GM12874 (cell line): ENCODE measurements around the gene ASCC1.

Source experiments
- TF ChIP-seq, protein P1 (sequence below): IDR thresholded peaks from 2 replicates; pipeline ENCODE4 v1.5.1; 2011; ENCODE audit warnings: low read depth, mild to moderate bottlenecking, control low read depth, low read length, moderate library complexity; ENCODE audit not compliant: insufficient read depth

The ASCC1 gene

DNA sequence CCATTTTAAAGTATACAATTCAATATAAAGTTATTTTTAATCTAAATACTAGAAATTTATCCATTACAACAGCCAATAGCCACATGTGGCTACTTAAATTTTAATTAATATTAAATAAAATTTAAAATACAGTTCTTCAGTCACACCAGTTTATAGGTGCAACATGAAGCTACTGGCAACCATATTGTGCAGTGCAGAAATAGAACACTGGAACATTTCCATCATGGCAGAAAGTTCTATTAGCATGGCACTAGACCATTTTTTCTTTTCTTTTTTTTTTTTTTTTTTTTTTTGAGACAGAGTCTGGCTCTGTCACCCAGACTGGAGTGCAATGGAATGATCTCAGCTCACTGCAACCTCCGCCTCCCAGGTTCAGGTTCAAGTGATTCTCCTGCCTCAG is 5.2 kb upstream of the ASCC1 start:
- TF ChIP-seq, protein P1, sequence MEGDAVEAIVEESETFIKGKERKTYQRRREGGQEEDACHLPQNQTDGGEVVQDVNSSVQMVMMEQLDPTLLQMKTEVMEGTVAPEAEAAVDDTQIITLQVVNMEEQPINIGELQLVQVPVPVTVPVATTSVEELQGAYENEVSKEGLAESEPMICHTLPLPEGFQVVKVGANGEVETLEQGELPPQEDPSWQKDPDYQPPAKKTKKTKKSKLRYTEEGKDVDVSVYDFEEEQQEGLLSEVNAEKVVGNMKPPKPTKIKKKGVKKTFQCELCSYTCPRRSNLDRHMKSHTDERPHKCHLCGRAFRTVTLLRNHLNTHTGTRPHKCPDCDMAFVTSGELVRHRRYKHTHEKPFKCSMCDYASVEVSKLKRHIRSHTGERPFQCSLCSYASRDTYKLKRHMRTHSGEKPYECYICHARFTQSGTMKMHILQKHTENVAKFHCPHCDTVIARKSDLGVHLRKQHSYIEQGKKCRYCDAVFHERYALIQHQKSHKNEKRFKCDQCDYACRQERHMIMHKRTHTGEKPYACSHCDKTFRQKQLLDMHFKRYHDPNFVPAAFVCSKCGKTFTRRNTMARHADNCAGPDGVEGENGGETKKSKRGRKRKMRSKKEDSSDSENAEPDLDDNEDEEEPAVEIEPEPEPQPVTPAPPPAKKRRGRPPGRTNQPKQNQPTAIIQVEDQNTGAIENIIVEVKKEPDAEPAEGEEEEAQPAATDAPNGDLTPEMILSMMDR, result no peak

DNA sequence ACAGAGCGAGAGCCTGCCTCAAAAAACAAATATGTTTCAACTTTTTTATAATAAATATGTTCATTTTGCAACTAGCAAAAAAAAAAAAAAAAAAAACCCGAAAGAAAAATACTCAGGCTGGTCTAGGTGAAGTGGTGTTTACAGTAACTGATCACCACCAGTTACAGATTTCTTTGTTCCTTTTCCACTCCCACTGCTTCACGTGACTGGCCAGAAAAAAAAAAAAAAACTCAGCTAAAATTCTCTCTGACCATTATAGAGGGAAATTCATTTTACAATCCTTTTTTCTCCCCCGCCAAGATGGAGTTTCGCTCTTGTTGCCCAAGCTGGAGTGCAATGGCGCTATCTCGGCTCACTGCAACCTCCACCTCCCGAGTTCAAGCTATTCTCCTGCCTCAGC is 4.6 kb upstream of the ASCC1 start:
- TF ChIP-seq, protein P1, result no peak

DNA sequence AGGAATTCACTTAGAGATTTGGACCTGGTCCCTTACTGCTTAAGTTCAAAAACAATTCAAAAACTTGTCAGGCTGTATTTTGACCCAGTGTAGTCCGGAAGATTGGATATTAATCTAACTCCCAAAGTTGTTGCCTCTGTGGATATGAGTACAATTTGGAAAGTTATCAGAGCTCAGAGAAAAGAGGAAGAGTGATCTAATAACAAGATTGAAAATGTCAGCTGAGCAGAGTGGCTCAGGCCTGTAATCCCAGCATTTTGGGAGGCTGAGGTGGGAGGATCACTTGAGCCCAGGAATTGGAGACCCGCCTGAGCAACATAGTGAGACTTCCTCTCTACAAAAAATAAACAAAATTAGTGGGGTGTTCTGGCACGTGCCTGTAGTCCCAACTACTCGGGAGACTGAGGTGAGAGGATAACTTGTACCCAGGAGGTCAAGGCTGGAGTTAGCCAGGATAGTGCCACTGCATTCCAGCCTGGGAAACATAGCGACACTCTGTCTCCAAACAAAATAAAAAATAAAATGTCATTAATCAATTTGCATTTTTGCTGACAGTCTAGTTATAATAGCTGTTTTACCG is 3.2 kb upstream of the ASCC1 start:
- TF ChIP-seq, protein P1, result no peak

DNA sequence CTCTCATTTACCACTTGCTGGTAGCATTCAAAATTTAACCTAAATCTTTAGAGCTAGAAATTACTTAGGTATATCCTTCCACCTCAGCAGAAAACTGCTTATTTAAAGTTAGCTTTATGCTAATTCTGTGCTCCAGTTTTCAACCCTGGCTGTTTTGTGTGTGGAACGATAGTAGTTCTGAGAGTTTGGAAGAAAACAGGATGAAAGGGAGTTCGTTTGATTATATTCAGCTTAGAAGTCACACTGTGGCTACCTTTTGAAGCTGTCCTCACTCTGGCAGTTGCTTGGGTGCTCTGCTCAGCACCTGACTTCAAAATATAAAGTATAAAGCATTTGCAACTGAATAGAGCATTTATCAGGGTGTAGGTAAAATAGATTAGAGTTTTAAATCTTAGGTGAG is 2.6 kb upstream of the ASCC1 start:
- TF ChIP-seq, protein P1, result no peak

DNA sequence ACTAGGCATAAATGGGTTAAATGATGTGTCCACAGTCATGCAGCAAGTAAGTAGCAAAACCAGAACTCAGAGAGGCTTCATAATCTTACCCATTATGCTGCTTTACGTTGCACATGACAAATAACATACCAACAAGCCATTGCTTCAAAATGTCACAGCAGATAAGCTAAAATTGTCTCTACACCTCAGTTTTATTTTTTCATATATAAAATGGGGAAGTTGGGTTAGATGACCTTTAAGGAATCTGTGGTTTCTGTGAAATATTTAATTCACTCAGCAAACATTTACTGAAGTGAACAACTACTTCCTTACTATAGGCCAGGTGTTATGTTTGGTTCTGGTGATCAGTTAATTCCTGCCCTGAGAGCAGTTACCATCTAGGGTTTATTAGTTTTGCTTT is 2.2 kb upstream of the ASCC1 start:
- TF ChIP-seq, protein P1, result no peak

DNA sequence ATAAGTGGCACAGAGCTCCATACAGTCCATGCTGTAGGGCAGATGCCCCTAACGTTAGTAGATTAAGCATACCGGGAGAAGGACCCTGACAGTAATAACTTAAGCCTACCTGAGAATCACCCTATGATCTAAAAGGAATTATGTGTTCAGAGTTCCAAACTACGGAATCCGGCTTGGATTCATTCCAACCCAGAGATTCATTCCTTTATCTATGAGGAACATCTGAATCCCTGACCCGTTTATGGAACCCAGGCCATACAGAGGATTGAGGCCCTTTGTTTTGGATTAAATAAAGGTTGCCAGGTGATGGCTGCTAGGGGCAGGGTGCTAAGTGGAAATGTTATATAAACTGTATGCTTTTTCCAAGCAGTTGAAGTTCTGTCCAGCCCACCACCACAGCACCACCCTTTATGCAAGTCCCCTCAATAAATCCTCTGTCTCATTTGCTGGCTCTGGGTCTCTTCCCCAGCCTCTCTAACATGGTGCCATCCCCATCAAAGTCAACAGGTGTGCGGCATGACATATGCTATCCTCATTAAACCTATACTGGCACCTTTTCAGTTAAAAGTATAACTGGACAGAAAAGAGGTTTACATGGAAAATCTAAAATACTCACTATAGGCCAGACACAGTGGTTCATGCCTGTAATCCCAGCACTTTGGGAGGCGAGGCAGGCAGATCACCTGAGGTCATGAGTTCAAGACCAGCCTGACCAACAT is 9.4 kb downstream of the ASCC1 start:
- TF ChIP-seq, protein P1, result no peak

DNA sequence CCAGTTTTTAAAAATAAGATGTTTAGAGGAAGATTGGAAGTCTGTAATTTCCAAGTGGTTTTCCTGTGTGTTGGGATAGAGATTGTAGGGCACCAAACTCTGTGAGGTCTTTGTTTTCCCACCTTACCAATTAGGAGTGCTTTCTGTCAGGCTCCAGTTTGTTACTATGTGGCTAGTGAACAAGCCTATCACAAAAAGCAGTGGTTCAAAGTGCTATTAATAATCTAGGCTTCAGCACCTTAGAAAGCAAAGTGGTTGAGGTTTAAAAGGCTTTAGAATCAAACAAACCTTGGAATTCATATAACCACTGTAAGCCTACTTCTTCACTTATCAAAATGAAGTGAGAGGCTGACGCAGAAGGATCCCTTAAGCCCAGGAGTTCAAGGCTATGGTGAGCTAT is 11.4 kb downstream of the ASCC1 start:
- TF ChIP-seq, protein P1, result no peak
